ENCODE measurements around the gene TMEM163.

- TF ChIP-seq EZH2 (IDR thresholded peaks at IDR 0.05; ENCODE audit: borderline replicate concordance, low read length) (no peak), CTCF (IDR thresholded peaks at IDR 0.05; ENCODE audit: low read length) (no peak)
These were observed 260.3 kb downstream of the TMEM163 start for GRCh38 chr2:134458473-134458853.

Measured in OCI-LY1 (cell line).